Stomach (tissue), 4 donors: Measurements from ENCODE around the gene MTHFD2L.

ENCODE experiments used
- POLR2A ChIP-seq, 4 donors: fragments of 450-650 bp; IDR thresholded peaks; one replicate each; pipeline ENCODE4 v1.6.1; 2016; ENCODE audit warnings: antibody characterized with exemption in 4 of 4, control low read depth in 2 of 4, mild to moderate bottlenecking in 1 of 4, moderate library complexity in 1 of 4
- POLR2AphosphoS5 ChIP-seq, 3 donors: sonication (generic); formaldehyde crosslinking; IDR thresholded peaks; one replicate each; pipeline ENCODE4 v1.6.1; 2016; ENCODE audit warnings: antibody characterized with exemption in 3 of 3

GRCh38 chr4:74161666-74162450 lies 3.9 kb downstream of the MTHFD2L start:
- no peak for TF ChIP-seq POLR2A (IDR thresholded peaks at IDR 0.05)
- TF ChIP-seq POLR2AphosphoS5 (IDR thresholded peaks at IDR 0.05) = no peak
